Effector memory CD4-positive, alpha-beta T cell (primary cell): ENCODE results near the gene NUP160.

Experiments used
- DNase-seq, 3 donors: peaks; one replicate each; pipeline ENCODE4 v3.0.0-alpha.2; 2020
- H3K27ac ChIP-seq: 2 replicates; pipeline ENCODE4 v1.7.0; 2013; ENCODE audit warnings: mild to moderate bottlenecking, low read length, moderate library complexity; ENCODE audit not compliant: insufficient read depth, poor library complexity, severe bottlenecking
- H3K27me3 ChIP-seq: replicated peaks from 2 replicates; pipeline ENCODE4 v1.7.0; 2013; ENCODE audit warnings: mild to moderate bottlenecking, low read length; ENCODE audit not compliant: insufficient read depth, control insufficient read depth, poor library complexity, severe bottlenecking
- H3K36me3 ChIP-seq: 2 replicates; pipeline ENCODE4 v1.7.0; 2013; ENCODE audit warnings: mild to moderate bottlenecking, low read length, moderate library complexity; ENCODE audit not compliant: control insufficient read depth, insufficient read depth
- H3K4me1 ChIP-seq: 2 replicates; pipeline ENCODE4 v1.7.0; 2013; ENCODE audit warnings: low read length, mild to moderate bottlenecking; ENCODE audit not compliant: control insufficient read depth, insufficient read depth, poor library complexity, severe bottlenecking
- H3K4me3 ChIP-seq: 2 replicates; pipeline ENCODE4 v1.7.0; 2013; ENCODE audit warnings: low read length, low read depth, mild to moderate bottlenecking; ENCODE audit not compliant: insufficient read depth, poor library complexity, severe bottlenecking
- H3K9me3 ChIP-seq: 2 replicates; pipeline ENCODE4 v1.7.0; 2013; ENCODE audit warnings: mild to moderate bottlenecking, low read length, moderate library complexity; ENCODE audit not compliant: control insufficient read depth

NUP160 gene

GRCh38 chr11:47732271-47732670 lies 115.9 kb downstream of the NUP160 start:
- H3K4me1 ChIP-seq: no peaks in the 10 kb centered on the region
- H3K27me3 ChIP-seq: no peaks in the 10 kb centered on the region
- H3K9me3 ChIP-seq: no peaks in the 10 kb centered on the region
- no peak for DNase-seq
- H3K27ac ChIP-seq: no peak overlapping the region
- no peak overlapping the region for H3K4me3 ChIP-seq
- H3K36me3 ChIP-seq: peaks cover 82% of the 10 kb centered on the region

DNA sequence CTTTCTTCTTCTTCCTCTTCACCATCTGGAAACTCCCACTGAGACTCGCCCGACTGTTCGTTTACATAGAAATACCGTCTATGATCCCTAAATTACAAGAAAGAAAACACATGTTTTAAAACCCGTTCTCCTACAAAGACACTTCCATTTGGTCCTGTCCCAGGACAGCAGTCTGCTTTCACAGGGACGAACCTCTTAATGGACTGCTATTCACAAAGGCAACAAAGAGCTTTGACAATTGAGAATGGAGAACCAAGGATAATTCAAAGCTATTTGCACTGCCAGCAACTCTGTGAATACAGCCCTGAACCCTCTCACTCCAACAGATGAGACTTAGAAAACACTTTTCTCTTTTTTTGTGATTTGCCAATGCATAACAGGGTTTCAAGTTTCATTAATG lies 116.7 kb downstream of the NUP160 start:
- Histone ChIP-seq H3K4me3 (no peak overlapping the region), H3K27ac (no peak overlapping the region), H3K36me3 (peaks cover 90% of the 10 kb centered on the region), H3K4me1 (no peaks in the 10 kb centered on the region), H3K27me3 (no peaks in the 10 kb centered on the region), H3K9me3 (no peaks in the 10 kb centered on the region)
- DNase-seq: no peak
